ENCODE measurements around the gene RXFP3.

Gene RXFP3

DNA sequence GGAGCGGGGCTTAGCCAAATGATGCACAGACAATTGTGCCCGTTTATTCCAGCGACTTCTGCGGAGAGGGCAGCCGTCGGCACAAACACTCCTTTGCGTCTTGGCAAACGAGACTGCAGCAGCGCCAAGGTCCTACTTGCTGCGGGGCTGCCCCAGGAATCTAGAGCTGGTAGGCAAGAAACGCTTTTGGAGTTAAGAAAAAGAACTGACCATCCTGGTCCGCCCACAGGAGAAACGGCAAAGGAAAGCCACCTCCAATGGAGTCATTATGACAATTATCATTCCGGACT, 2.3 kb downstream of the RXFP3 start:
- Histone ChIP-seq H3K9me3 (replicated peaks in 1 of 2; ENCODE audit: control insufficient read depth in 2 of 2, insufficient read depth in 1 of 2, low read depth in 1 of 2, low read length in 2 of 2) (no peaks in the 10 kb centered on the region), H3K14ac (ENCODE audit: low read length) (no peak overlapping the region), H2BK12ac (ENCODE audit: low read length) (no peak overlapping the region), H2AK5ac (ENCODE audit: low read depth, low read length) (no peak overlapping the region), H4K91ac (ENCODE audit: low read depth, low read length, poor library complexity) (no peak overlapping the region), H3K36me3 (replicated peaks in 1 of 2; ENCODE audit: control insufficient read depth in 2 of 2, insufficient read depth in 2 of 2, low read length in 2 of 2) (no peaks in the 10 kb centered on the region), H3K9ac (ENCODE audit: low read depth, low read length, poor library complexity) (no peak overlapping the region), H3K4me3 (ENCODE audit: low read length in 2 of 2) (no peak overlapping the region), H3K4me1 (ENCODE audit: control insufficient read depth in 2 of 2, insufficient read depth in 1 of 2, low read depth in 1 of 2, low read length in 2 of 2) (peaks cover 3 to 6% of the 10 kb centered on the region in 2 donors), H3K18ac (ENCODE audit: low read length) (no peak overlapping the region), H3K27me3 (ENCODE audit: control insufficient read depth in 3 of 3, insufficient read depth in 3 of 3, low read depth in 1 of 3, low read length in 3 of 3) (peaks cover 0 to 14% (median 14%) of the 10 kb centered on the region in 3 experiments), H3K79me1 (ENCODE audit: low read depth, low read length) (no peaks in the 10 kb centered on the region), H4K8ac (ENCODE audit: low read depth, low read length) (no peak overlapping the region), H2BK5ac (ENCODE audit: low read length) (no peak overlapping the region), H3K27ac (replicated peaks; ENCODE audit: low read length) (no peak overlapping the region), H2BK120ac (ENCODE audit: low read depth, low read length) (no peak overlapping the region), H3K4me2 (ENCODE audit: insufficient read depth, low read length, poor library complexity, severe bottlenecking) (no peak overlapping the region), H2AFZ (ENCODE audit: low read length) (no peak overlapping the region), H3K4ac (ENCODE audit: low read length) (no peak overlapping the region), H3K23ac (ENCODE audit: low read depth, low read length, poor library complexity) (no peak overlapping the region), H2BK15ac (ENCODE audit: low read length) (no peak overlapping the region)
- WGBS, 2 donors (ENCODE audit: extremely low coverage in 2 of 2, insufficient read length in 2 of 2, insufficient replicate concordance in 1 of 2): no CpG with 5 or more reads among the region's 14 CpGs
- DNase-seq (ENCODE audit: low spot score): no peak

DNA sequence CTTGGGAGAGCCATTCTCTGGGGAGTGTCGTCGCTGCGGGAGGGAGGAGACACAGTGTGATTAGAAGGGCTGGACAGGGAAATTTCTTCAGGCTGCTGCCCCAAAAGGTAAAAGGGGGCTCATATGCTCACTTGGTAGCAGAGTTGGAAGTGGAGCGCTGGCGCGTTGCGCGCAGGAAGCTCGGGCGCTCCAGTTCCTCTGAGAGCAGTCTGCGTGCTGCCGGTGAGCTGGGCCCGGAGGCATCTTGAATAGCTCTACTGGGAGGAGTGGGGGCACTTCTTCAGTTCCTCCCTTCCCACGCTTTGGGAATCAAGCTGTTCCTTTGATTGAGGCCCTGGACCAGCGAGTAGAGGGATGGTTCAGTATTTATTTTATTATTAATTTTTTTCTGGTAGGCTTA, 2.7 kb downstream of the RXFP3 start:
- Histone ChIP-seq H3K18ac (ENCODE audit: low read length) (no peak overlapping the region), H3K27ac (replicated peaks; ENCODE audit: low read length) (no peak overlapping the region), H2BK12ac (ENCODE audit: low read length) (no peak overlapping the region), H2AK5ac (ENCODE audit: low read depth, low read length) (no peak overlapping the region), H4K91ac (ENCODE audit: low read depth, low read length, poor library complexity) (no peak overlapping the region), H4K8ac (ENCODE audit: low read depth, low read length) (no peak overlapping the region), H3K36me3 (replicated peaks in 1 of 2; ENCODE audit: control insufficient read depth in 2 of 2, insufficient read depth in 2 of 2, low read length in 2 of 2) (no peaks in the 10 kb centered on the region), H3K9me3 (replicated peaks in 1 of 2; ENCODE audit: control insufficient read depth in 2 of 2, insufficient read depth in 1 of 2, low read depth in 1 of 2, low read length in 2 of 2) (no peaks in the 10 kb centered on the region), H2AFZ (ENCODE audit: low read length) (no peak overlapping the region), H3K4ac (ENCODE audit: low read length) (no peak overlapping the region), H3K14ac (ENCODE audit: low read length) (no peak overlapping the region), H3K9ac (ENCODE audit: low read depth, low read length, poor library complexity) (no peak overlapping the region), H2BK5ac (ENCODE audit: low read length) (no peak overlapping the region), H3K27me3 (ENCODE audit: control insufficient read depth in 3 of 3, insufficient read depth in 3 of 3, low read depth in 1 of 3, low read length in 3 of 3) (peaks cover 0 to 14% (median 14%) of the 10 kb centered on the region in 3 experiments), H2BK120ac (ENCODE audit: low read depth, low read length) (no peak overlapping the region), H3K4me3 (ENCODE audit: low read length in 2 of 2) (no peak overlapping the region), H3K4me1 (ENCODE audit: control insufficient read depth in 2 of 2, insufficient read depth in 1 of 2, low read depth in 1 of 2, low read length in 2 of 2) (peaks cover 3 to 6% of the 10 kb centered on the region in 2 donors), H3K79me1 (ENCODE audit: low read depth, low read length) (no peaks in the 10 kb centered on the region), H3K4me2 (ENCODE audit: insufficient read depth, low read length, poor library complexity, severe bottlenecking) (no peak overlapping the region), H2BK15ac (ENCODE audit: low read length) (no peak overlapping the region), H3K23ac (ENCODE audit: low read depth, low read length, poor library complexity) (no peak overlapping the region)
- no CpG with 5 or more reads among the region's 15 CpGs for WGBS, 2 donors (ENCODE audit: extremely low coverage in 2 of 2, insufficient read length in 2 of 2, insufficient replicate concordance in 1 of 2)
- DNase-seq (ENCODE audit: low spot score): no peak

- Histone ChIP-seq H3K4me3 (ENCODE audit: low read length in 2 of 2) (no peak overlapping the region), H3K23ac (ENCODE audit: low read depth, low read length, poor library complexity) (no peak overlapping the region), H4K91ac (ENCODE audit: low read depth, low read length, poor library complexity) (no peak overlapping the region), H3K9me3 (replicated peaks in 1 of 2; ENCODE audit: control insufficient read depth in 2 of 2, insufficient read depth in 1 of 2, low read depth in 1 of 2, low read length in 2 of 2) (no peaks in the 10 kb centered on the region), H2BK12ac (ENCODE audit: low read length) (no peak overlapping the region), H3K4ac (ENCODE audit: low read length) (no peak overlapping the region), H3K14ac (ENCODE audit: low read length) (no peak overlapping the region), H3K9ac (ENCODE audit: low read depth, low read length, poor library complexity) (no peak overlapping the region), H3K4me2 (ENCODE audit: insufficient read depth, low read length, poor library complexity, severe bottlenecking) (no peak overlapping the region), H2BK120ac (ENCODE audit: low read depth, low read length) (no peak overlapping the region), H3K27me3 (ENCODE audit: control insufficient read depth in 3 of 3, insufficient read depth in 3 of 3, low read depth in 1 of 3, low read length in 3 of 3) (peaks cover 0 to 14% (median 14%) of the 10 kb centered on the region in 3 experiments), H3K36me3 (replicated peaks in 1 of 2; ENCODE audit: control insufficient read depth in 2 of 2, insufficient read depth in 2 of 2, low read length in 2 of 2) (no peaks in the 10 kb centered on the region), H2BK5ac (ENCODE audit: low read length) (no peak overlapping the region), H2AK5ac (ENCODE audit: low read depth, low read length) (no peak overlapping the region), H3K27ac (replicated peaks; ENCODE audit: low read length) (no peak overlapping the region), H3K18ac (ENCODE audit: low read length) (no peak overlapping the region), H3K4me1 (ENCODE audit: control insufficient read depth in 2 of 2, insufficient read depth in 1 of 2, low read depth in 1 of 2, low read length in 2 of 2) (peaks cover 7 to 10% of the 10 kb centered on the region in 2 donors), H2AFZ (ENCODE audit: low read length) (no peak overlapping the region), H2BK15ac (ENCODE audit: low read length) (no peak overlapping the region), H3K79me1 (ENCODE audit: low read depth, low read length) (no peaks in the 10 kb centered on the region), H4K8ac (ENCODE audit: low read depth, low read length) (no peak overlapping the region)
- WGBS, 2 donors (ENCODE audit: extremely low coverage in 2 of 2, insufficient read length in 2 of 2, insufficient replicate concordance in 1 of 2): no CpG with 5 or more reads among the region's 8 CpGs
- DNase-seq (ENCODE audit: low spot score): no peak
Observed at GRCh38 chr5:33939556-33940262, 3.5 kb downstream of the RXFP3 start.

DNA sequence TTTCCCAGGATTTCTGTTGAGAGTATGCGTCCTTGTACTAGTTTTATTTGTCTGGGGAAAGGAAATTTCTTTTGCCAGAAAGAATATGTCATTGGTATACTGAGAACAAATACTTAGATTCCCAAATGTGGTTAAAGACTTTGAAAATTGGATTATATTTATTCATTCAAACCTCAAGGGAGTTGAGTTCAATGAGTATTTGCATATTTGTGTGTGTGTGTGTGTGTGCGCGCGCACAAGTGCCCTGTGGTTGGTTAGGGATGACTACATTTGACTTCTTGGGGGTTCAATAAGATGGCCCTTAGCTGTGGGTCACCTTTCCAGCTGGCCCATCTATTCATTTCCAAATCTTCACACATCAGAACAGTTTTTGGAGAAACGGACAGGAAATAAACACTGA, 4.9 kb downstream of the RXFP3 start:
- Histone ChIP-seq H3K27me3 (ENCODE audit: control insufficient read depth in 3 of 3, insufficient read depth in 3 of 3, low read depth in 1 of 3, low read length in 3 of 3) (peaks cover 0 to 13% (median 11%) of the 10 kb centered on the region in 3 experiments), H2AK5ac (ENCODE audit: low read depth, low read length) (no peak overlapping the region), H3K4ac (ENCODE audit: low read length) (no peak overlapping the region), H3K27ac (replicated peaks; ENCODE audit: low read length) (no peak overlapping the region), H3K14ac (ENCODE audit: low read length) (no peak overlapping the region), H3K9ac (ENCODE audit: low read depth, low read length, poor library complexity) (no peak overlapping the region), H2AFZ (ENCODE audit: low read length) (no peak overlapping the region), H3K79me1 (ENCODE audit: low read depth, low read length) (no peaks in the 10 kb centered on the region), H3K36me3 (replicated peaks in 1 of 2; ENCODE audit: control insufficient read depth in 2 of 2, insufficient read depth in 2 of 2, low read length in 2 of 2) (no peaks in the 10 kb centered on the region), H3K4me3 (ENCODE audit: low read length in 2 of 2) (no peak overlapping the region), H3K18ac (ENCODE audit: low read length) (no peak overlapping the region), H3K4me2 (ENCODE audit: insufficient read depth, low read length, poor library complexity, severe bottlenecking) (no peak overlapping the region), H4K91ac (ENCODE audit: low read depth, low read length, poor library complexity) (no peak overlapping the region), H2BK120ac (ENCODE audit: low read depth, low read length) (no peak overlapping the region), H2BK12ac (ENCODE audit: low read length) (no peak overlapping the region), H4K8ac (ENCODE audit: low read depth, low read length) (no peak overlapping the region), H3K9me3 (replicated peaks in 1 of 2; ENCODE audit: control insufficient read depth in 2 of 2, insufficient read depth in 1 of 2, low read depth in 1 of 2, low read length in 2 of 2) (no peaks in the 10 kb centered on the region), H3K4me1 (ENCODE audit: control insufficient read depth in 2 of 2, insufficient read depth in 1 of 2, low read depth in 1 of 2, low read length in 2 of 2) (peaks cover 7 to 10% of the 10 kb centered on the region in 2 donors), H2BK5ac (ENCODE audit: low read length) (no peak overlapping the region), H3K23ac (ENCODE audit: low read depth, low read length, poor library complexity) (no peak overlapping the region), H2BK15ac (ENCODE audit: low read length) (no peak overlapping the region)
- no peak for DNase-seq (ENCODE audit: low spot score)
- no CpG with 5 or more reads among the region's 5 CpGs for WGBS, 2 donors (ENCODE audit: extremely low coverage in 2 of 2, insufficient read length in 2 of 2, insufficient replicate concordance in 1 of 2)

Data from neuronal stem cell (in vitro differentiated cells).